Fibroblast of lung (primary cell): ENCODE results near the gene HRH3.

ENCODE experiments used
- CTCF ChIP-seq, 2 donors: IDR thresholded peaks in 1 of 2; conservative IDR thresholded peaks in 1 of 2; 1 replicate in 1 of 2; 2 replicates in 1 of 2; pipeline ENCODE4 v1.5.1; 2011 to 2012; ENCODE audit warnings: low read length in 2 of 2, control low read depth in 1 of 2, inconsistent platforms in 1 of 2, low read depth in 1 of 2, mild to moderate bottlenecking in 1 of 2
- EZH2 ChIP-seq: IDR thresholded peaks from 2 replicates; pipeline ENCODE4 v1.5.1; 2012; ENCODE audit warnings: low read length, control low read depth, mild to moderate bottlenecking; ENCODE audit errors: missing control alignments

DNA sequence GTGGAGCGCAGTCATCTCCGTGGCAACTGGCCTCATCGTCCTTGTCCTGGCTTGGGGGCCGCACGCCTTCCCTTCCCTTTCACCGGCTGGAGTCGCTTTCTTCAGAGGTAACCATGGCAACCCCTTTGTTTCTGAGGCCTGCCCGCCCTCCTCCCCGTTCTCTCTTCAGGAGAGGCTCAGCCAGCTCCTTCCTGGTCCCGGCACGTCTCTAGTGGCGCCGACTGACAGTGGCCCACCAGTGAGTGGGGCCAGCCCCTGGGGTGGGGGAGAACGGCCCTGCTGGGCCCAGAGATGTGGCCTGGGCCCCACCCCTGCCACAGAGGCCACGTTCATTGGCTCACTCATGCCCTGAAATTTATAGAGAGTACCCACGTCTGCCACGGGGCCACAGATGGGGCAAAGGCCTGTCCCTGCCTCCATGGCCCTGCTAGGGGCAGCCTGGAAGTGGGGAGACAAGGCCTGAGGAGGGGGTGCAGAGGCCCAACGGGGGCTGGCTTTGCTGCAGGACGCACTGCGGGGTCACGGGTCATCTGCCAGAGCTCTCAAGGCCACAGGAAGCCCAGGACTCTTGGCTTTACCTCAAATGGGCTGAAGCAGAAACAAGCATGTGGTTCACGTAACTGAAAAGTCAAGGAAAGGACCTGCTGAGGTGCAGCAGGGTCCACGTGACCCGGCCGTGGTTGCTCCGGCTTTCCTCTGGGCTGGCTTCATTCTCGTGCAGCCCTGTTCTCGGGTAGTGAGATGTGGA lies 16.9 kb upstream of the HRH3 start:
- TF ChIP-seq CTCF (conservative IDR thresholded peaks at IDR 0.05 in 1 of 2, IDR thresholded peaks at IDR 0.05 in 1 of 2; ENCODE audit: low read depth in 1 of 2, low read length in 2 of 2) (no peak), EZH2 (no peak)
